Measurements from ENCODE around the gene PRKCG. TPM values are rescaled to one million over a fixed set of nuclear protein-coding genes. Genes with fewer than 3 reads are reported as not detected.
A peak's percentile ranks its signal among the peaks of the same experiment; 100 is the strongest.

The PRKCG gene
- total and polyA plus RNA-seq, 2 donors, result 1.1 to 4.5 TPM

DNA sequence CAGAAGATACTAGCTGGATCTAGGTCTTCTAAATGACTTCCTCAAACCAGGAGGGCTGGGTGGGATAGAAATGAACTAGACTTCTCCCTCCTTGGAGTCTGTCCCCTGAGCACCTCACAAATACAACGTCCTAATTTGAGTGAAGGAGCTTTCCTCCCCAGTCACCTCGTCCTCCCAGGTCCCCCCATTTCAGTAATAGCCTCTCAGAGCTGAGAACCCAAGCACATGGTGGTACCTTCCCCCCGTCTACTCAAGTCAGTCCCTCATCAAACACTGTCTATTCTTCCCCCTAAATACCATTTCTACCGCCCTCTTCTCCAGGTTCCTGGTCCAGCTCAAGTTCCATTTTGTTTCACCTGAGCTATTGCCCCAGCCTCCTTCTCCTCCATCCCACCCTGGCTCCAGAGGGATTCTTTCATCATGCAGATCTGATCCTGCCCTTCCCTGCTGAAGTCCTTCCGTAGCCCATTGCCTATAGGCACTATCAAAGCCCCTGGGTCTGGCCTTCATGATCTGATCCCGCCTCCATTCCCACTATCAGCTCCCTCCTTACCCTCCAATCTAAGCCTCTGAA is 5.3 kb upstream of the PRKCG start:
- Histone ChIP-seq H3K4me1 (ENCODE audit: control insufficient read depth in 2 of 2, insufficient read depth in 2 of 2, low read length in 2 of 2) (peaks cover 39 to 83% of the 10 kb centered on the region in 2 donors), H3K9me3 (ENCODE audit: control insufficient read depth in 2 of 2, insufficient read depth in 1 of 2, low read length in 1 of 2) (no peaks in the 10 kb centered on the region), H3K4me3 (ENCODE audit: low read length in 2 of 2) (no peak overlapping the region), H3K27ac (ENCODE audit: low read depth in 1 of 2, low read length in 1 of 2) (peak overlapping the region in 1 of 2 donors; percentile 97), H3K36me3 (ENCODE audit: control insufficient read depth in 2 of 2, insufficient read depth in 2 of 2, low read length in 1 of 2) (peaks cover 16 to 24% of the 10 kb centered on the region in 2 donors), H3K27me3 (ENCODE audit: control insufficient read depth in 2 of 2, insufficient read depth in 1 of 2, low read length in 1 of 2) (peaks cover 12 to 31% of the 10 kb centered on the region in 2 donors)
- WGBS, result 93% methylated on average over 6 of the region's 6 CpGs
- DNase-seq (ENCODE audit: low read depth in 6 of 9, low spot score in 9 of 9), result no peak

- peak in 2 of 9 donors; percentile 39 to 67 for DNase-seq (ENCODE audit: low read depth in 6 of 9, low spot score in 9 of 9)
- Histone ChIP-seq H3K4me1 (ENCODE audit: control insufficient read depth in 2 of 2, insufficient read depth in 2 of 2, low read length in 2 of 2) (peaks cover 40 to 82% of the 10 kb centered on the region in 2 donors), H3K36me3 (ENCODE audit: control insufficient read depth in 2 of 2, insufficient read depth in 2 of 2, low read length in 1 of 2) (peaks cover 16 to 24% of the 10 kb centered on the region in 2 donors), H3K27ac (ENCODE audit: low read depth in 1 of 2, low read length in 1 of 2) (peak overlapping the region; percentile 60 to 69), H3K9me3 (ENCODE audit: control insufficient read depth in 2 of 2, insufficient read depth in 1 of 2, low read length in 1 of 2) (no peaks in the 10 kb centered on the region), H3K4me3 (ENCODE audit: low read length in 2 of 2) (no peak overlapping the region), H3K27me3 (ENCODE audit: control insufficient read depth in 2 of 2, insufficient read depth in 1 of 2, low read length in 1 of 2) (peaks cover 12 to 37% of the 10 kb centered on the region in 2 donors)
- 68% methylated on average over 10 of the region's 10 CpGs for WGBS
Measured at GRCh38 chr19:53877361-53877766, 4.6 kb upstream of the PRKCG start.

DNA sequence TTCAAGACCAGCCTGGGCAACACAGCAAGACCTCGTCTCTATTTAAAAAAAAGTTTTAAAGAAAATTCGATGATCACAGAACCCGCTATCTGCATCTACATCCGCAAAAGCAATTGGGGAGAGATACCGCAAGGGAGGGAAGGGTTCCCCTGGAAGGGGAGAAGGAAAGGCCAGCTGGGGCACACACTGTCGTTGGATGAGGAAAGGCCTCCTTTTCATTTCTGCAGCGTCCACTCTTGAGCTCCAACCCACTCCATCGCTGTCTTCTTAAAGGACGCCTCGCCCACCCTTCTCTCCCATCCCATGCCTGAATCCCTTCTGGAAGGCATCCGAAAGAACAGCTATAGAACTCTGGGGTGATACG is 3.2 kb upstream of the PRKCG start:
- Histone ChIP-seq H3K9me3 (ENCODE audit: control insufficient read depth in 2 of 2, insufficient read depth in 1 of 2, low read length in 1 of 2) (no peaks in the 10 kb centered on the region), H3K4me1 (ENCODE audit: control insufficient read depth in 2 of 2, insufficient read depth in 2 of 2, low read length in 2 of 2) (peaks cover 45 to 89% of the 10 kb centered on the region in 2 donors)

GRCh38 chr19:53879140-53880081 is 2.6 kb upstream of the PRKCG start:
- Histone ChIP-seq H3K9me3 (ENCODE audit: control insufficient read depth in 2 of 2, insufficient read depth in 1 of 2, low read length in 1 of 2) (no peaks in the 10 kb centered on the region), H3K4me1 (ENCODE audit: control insufficient read depth in 2 of 2, insufficient read depth in 2 of 2, low read length in 2 of 2) (peaks cover 50 to 89% of the 10 kb centered on the region in 2 donors), H3K36me3 (ENCODE audit: control insufficient read depth in 2 of 2, insufficient read depth in 2 of 2, low read length in 1 of 2) (peaks cover under 1 to 11% of the 10 kb centered on the region in 2 donors), H3K4me3 (ENCODE audit: low read length in 2 of 2) (peak overlapping the region; percentile 62 to 65), H3K27me3 (ENCODE audit: control insufficient read depth in 2 of 2, insufficient read depth in 1 of 2, low read length in 1 of 2) (peaks cover 21 to 56% of the 10 kb centered on the region in 2 donors), H3K27ac (ENCODE audit: low read depth in 1 of 2, low read length in 1 of 2) (no peak overlapping the region)
- 1% methylated on average over 51 of the region's 51 CpGs for WGBS
- DNase-seq (ENCODE audit: low read depth in 6 of 9, low spot score in 9 of 9), result peak in 4 of 9 donors; percentile 73 to 88 (median 82)

More for the DNA sequence above, 3.2 kb upstream of the PRKCG start:
- H3K36me3 ChIP-seq (ENCODE audit: control insufficient read depth in 2 of 2, insufficient read depth in 2 of 2, low read length in 1 of 2), result peaks cover 7 to 18% of the 10 kb centered on the region in 2 donors
- DNase-seq (ENCODE audit: low read depth in 6 of 9, low spot score in 9 of 9), result no peak
- peak overlapping the region; percentile 62 to 65 for H3K4me3 ChIP-seq (ENCODE audit: low read length in 2 of 2)
- H3K27me3 ChIP-seq (ENCODE audit: control insufficient read depth in 2 of 2, insufficient read depth in 1 of 2, low read length in 1 of 2), result peaks cover 15 to 51% of the 10 kb centered on the region in 2 donors
- 35% methylated on average over 12 of the region's 12 CpGs for WGBS
- H3K27ac ChIP-seq (ENCODE audit: low read depth in 1 of 2, low read length in 1 of 2), result no peak overlapping the region

DNA sequence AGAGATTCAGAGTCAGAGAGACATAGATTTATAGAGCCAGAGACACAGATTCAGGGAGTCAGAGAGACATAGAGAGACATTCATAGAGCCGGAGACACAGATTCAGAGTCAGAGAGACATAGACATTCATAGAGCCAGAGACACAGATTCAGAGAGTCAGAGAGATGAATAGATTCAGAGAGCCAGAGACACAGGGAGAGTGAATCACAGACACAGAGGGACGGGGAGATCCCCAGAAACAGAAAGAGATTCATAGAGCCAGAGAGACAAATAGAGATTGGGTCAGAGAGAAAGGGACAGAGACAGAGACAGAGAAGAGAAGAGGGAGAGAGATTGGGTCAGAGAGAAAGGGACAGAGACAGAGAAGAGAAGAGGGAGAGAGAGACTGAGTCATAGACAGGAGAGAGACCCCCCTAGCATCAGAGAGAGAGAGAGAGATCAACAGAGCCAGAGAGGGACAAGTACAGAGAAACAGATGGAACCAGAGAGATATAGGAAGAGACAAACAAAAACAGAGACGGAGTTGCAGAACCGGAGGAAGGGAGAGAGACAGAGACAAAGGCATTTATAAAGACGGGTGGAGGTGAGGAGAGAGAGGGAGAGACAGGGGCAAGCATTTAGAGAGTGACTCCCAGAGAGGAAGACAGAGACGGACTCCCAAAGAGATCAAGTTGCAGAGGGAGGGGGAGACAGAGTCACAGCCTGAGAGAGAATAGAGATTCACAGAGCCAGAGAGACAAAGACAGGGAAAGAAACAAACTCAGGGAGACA is 1.1 kb upstream of the PRKCG start:
- peaks cover 26 to 68% of the 10 kb centered on the region in 2 donors for H3K27me3 ChIP-seq (ENCODE audit: control insufficient read depth in 2 of 2, insufficient read depth in 1 of 2, low read length in 1 of 2)
- H3K4me1 ChIP-seq (ENCODE audit: control insufficient read depth in 2 of 2, insufficient read depth in 2 of 2, low read length in 2 of 2), result peaks cover 39 to 79% of the 10 kb centered on the region in 2 donors
- H3K36me3 ChIP-seq (ENCODE audit: control insufficient read depth in 2 of 2, insufficient read depth in 2 of 2, low read length in 1 of 2), result peaks cover 0 to 7% of the 10 kb centered on the region in 2 donors
- peak overlapping the region in 1 of 2 donors; percentile 80 for H3K27ac ChIP-seq (ENCODE audit: low read depth in 1 of 2, low read length in 1 of 2)
- no peak for DNase-seq (ENCODE audit: low read depth in 6 of 9, low spot score in 9 of 9)
- 33% methylated on average over 6 of the region's 6 CpGs for WGBS
- peak overlapping the region; percentile 55 to 60 for H3K4me3 ChIP-seq (ENCODE audit: low read length in 2 of 2)
- no peaks in the 10 kb centered on the region for H3K9me3 ChIP-seq (ENCODE audit: control insufficient read depth in 2 of 2, insufficient read depth in 1 of 2, low read length in 1 of 2)

DNA sequence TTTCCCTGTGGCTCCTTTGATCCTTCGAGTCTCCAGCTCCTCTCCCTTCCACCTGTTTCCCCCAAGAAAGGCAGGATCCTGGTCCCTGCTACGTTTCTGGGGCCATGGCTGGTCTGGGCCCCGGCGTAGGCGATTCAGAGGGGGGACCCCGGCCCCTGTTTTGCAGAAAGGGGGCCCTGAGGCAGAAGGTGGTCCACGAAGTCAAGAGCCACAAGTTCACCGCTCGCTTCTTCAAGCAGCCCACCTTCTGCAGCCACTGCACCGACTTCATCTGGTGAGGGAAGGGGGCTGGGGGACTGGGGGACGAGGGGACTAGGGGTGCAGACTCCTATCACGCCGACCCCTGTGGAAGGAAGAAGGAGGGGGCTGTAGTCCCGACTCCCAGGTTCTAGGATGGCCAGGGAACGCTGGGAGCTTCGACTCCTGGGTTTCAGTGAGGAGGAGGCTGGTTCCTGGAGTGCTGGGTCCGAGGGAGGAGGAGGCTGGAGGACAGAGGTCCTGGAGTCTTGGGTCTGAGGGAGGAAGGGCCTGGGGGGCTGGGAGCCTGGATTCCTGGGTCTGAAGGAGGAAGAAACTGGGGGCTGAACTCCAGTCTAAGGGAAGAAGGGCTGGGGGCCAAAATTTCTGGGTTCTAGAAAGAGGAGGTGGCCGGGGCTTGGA is 524 bp downstream of the PRKCG start:
- DNase-seq (ENCODE audit: low read depth in 6 of 9, low spot score in 9 of 9), result no peak
- Histone ChIP-seq H3K4me1 (ENCODE audit: control insufficient read depth in 2 of 2, insufficient read depth in 2 of 2, low read length in 2 of 2) (peaks cover 30 to 63% of the 10 kb centered on the region in 2 donors), H3K27ac (ENCODE audit: low read depth in 1 of 2, low read length in 1 of 2) (peak overlapping the region; percentile 31 to 74), H3K36me3 (ENCODE audit: control insufficient read depth in 2 of 2, insufficient read depth in 2 of 2, low read length in 1 of 2) (no peaks in the 10 kb centered on the region), H3K4me3 (ENCODE audit: low read length in 2 of 2) (peak overlapping the region; percentile 55 to 60), H3K9me3 (ENCODE audit: control insufficient read depth in 2 of 2, insufficient read depth in 1 of 2, low read length in 1 of 2) (no peaks in the 10 kb centered on the region), H3K27me3 (ENCODE audit: control insufficient read depth in 2 of 2, insufficient read depth in 1 of 2, low read length in 1 of 2) (peaks cover 26 to 72% of the 10 kb centered on the region in 2 donors)
- 8% methylated on average over 18 of the region's 18 CpGs for WGBS

- no peaks in the 10 kb centered on the region for H3K9me3 ChIP-seq (ENCODE audit: control insufficient read depth in 2 of 2, insufficient read depth in 1 of 2, low read length in 1 of 2)
- H3K27me3 ChIP-seq (ENCODE audit: control insufficient read depth in 2 of 2, insufficient read depth in 1 of 2, low read length in 1 of 2), result peaks cover 26 to 72% of the 10 kb centered on the region in 2 donors
- H3K36me3 ChIP-seq (ENCODE audit: control insufficient read depth in 2 of 2, insufficient read depth in 2 of 2, low read length in 1 of 2), result no peaks in the 10 kb centered on the region
- no peak overlapping the region for H3K27ac ChIP-seq (ENCODE audit: low read depth in 1 of 2, low read length in 1 of 2)
- peaks cover 30 to 57% of the 10 kb centered on the region in 2 donors for H3K4me1 ChIP-seq (ENCODE audit: control insufficient read depth in 2 of 2, insufficient read depth in 2 of 2, low read length in 2 of 2)
- DNase-seq (ENCODE audit: low read depth in 6 of 9, low spot score in 9 of 9), result peak in 1 of 9 donors; percentile 78
- peak overlapping the region; percentile 55 to 60 for H3K4me3 ChIP-seq (ENCODE audit: low read length in 2 of 2)
- WGBS, result 3% methylated on average over 19 of the region's 19 CpGs
Measured at GRCh38 chr19:53883231-53883661, 1.2 kb downstream of the PRKCG start.

DNA sequence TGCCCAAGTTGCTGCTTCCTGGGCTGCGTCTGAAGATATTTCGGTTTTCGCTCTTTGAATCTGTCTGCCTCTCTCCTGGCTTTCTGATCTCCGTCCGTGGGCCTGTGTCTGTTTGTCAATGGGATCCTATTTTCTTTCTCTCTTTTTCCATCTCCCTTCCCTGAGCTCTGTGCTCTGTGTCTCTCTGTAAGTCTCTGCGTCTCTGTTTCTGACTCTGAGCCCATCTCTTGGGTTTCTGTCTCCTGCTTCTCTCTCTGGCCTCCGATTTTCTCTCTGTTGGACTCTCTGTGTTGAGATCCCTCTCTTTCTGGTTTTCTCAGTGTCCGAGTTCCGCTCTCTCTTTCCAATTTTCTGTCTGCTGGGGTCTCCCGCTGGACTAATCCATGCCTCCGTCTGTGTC is 1.7 kb downstream of the PRKCG start:
- Histone ChIP-seq H3K27me3 (ENCODE audit: control insufficient read depth in 2 of 2, insufficient read depth in 1 of 2, low read length in 1 of 2) (peaks cover 25 to 71% of the 10 kb centered on the region in 2 donors), H3K36me3 (ENCODE audit: control insufficient read depth in 2 of 2, insufficient read depth in 2 of 2, low read length in 1 of 2) (no peaks in the 10 kb centered on the region), H3K4me3 (ENCODE audit: low read length in 2 of 2) (peak overlapping the region; percentile 55 to 60), H3K4me1 (ENCODE audit: control insufficient read depth in 2 of 2, insufficient read depth in 2 of 2, low read length in 2 of 2) (peaks cover 29 to 54% of the 10 kb centered on the region in 2 donors), H3K9me3 (ENCODE audit: control insufficient read depth in 2 of 2, insufficient read depth in 1 of 2, low read length in 1 of 2) (no peaks in the 10 kb centered on the region), H3K27ac (ENCODE audit: low read depth in 1 of 2, low read length in 1 of 2) (peak overlapping the region in 1 of 2 donors; percentile 5)
- 25% methylated on average over 11 of the region's 11 CpGs for WGBS
- DNase-seq (ENCODE audit: low read depth in 6 of 9, low spot score in 9 of 9), result no peak
